Stimulated activated CD8-positive, alpha-beta memory T cell treated with anti-CD3 and anti-CD28 coated beads, Interleukin-7, amount 100 ng/mL, for 24 hours (primary cell): Measurements from ENCODE around the gene RNF130.

Source experiments
- DNase-seq: peaks from one replicate; pipeline ENCODE4 v3.0.0-alpha.2; 2020; ENCODE audit warnings: low read depth

RNF130 gene

GRCh38 chr5:180084638-180085561 is 13.3 kb upstream of the RNF130 start:
- DNase-seq, result no peak

- DNase-seq, result no peak
These were observed 12.0 kb upstream of the RNF130 start for GRCh38 chr5:180083529-180084060.

GRCh38 chr5:180082633-180083420 is 11.3 kb upstream of the RNF130 start:
- DNase-seq, result no peak

DNA sequence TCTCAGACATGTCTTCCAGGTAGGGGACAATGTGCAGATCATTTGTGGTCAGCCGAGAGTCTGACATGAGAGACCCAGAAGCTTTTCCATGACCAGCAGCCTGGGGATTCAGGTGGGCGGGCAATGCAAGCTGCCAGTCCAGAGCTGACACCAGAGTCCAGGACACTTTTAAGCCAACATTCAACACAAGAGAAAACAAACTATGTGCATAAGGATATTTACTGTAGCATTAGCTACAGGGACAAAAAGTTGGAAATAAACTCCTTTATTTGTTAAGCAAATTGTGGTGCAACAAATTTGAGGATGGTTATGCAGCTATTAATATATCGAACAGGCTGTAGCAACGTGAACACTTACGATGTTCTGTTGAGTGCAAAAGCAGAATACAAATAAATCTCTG is 9.9 kb upstream of the RNF130 start:
- DNase-seq, result no peak

GRCh38 chr5:180080486-180081280 is 9.1 kb upstream of the RNF130 start:
- no peak for DNase-seq

DNA sequence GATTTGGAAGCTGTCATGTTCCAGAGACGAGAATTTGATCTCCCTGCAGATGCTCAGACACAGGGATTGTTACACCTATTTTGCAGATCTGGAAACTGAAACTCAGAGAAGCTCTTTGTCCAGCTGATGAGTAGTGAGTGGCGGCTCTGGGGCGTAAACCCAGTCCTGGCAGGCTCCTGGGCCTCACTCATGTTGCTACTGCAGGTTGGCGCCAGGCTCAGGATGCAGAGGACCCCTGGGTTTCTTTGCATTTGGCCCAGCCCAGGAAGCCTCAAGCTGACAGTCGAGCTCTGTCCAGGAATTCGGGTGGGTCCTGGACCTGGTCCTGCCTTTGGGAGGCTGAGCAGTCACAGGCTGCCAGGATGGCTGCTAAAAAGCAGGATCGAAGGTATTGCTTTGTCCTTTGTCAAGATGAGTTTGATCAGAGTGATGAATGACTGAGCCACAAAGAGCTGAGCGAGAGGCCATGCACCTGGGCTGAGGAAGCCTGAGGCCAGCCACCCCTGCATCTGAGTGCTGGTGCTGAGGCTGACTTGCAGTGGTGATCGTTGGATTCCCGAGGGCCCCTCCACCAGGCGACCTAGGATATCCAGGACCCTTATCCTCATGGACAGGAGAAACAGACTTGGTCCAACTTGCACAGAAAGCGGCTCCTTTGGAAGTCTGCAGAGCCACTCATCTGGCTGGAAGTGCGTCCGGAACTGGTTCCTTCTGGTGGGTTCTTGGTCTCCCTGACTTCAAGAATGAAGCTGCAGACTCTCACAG is 8.3 kb upstream of the RNF130 start:
- no peak for DNase-seq

GRCh38 chr5:180078348-180078747 is 6.8 kb upstream of the RNF130 start:
- DNase-seq, result no peak

- no peak for DNase-seq
These were observed 6.2 kb upstream of the RNF130 start for GRCh38 chr5:180077594-180078284.

GRCh38 chr5:180075703-180076102 is 4.1 kb upstream of the RNF130 start:
- no peak for DNase-seq

DNA sequence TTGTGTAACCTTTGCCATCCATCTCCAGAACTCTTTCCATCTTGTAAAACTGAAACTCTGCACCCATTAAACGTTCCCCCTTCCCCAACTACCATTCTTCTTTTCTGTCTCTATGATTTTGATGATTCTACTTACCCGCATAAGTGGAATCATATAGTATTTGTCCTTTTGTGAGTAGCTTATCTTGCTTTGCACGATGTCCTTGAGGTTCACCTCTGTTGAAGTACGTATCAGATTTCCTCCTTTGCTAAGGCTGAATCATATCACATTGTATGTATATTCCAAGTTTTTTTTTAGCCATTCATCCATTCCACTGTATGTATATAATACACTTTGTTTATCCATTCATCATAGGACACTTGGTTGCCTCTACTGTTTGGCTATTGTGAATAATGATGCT is 2.9 kb upstream of the RNF130 start:
- no peak for DNase-seq

GRCh38 chr5:180072556-180072955 is 997 bp upstream of the RNF130 start:
- no peak for DNase-seq

- DNase-seq, result no peak
These were observed 643 bp upstream of the RNF130 start for GRCh38 chr5:180072256-180072548.

DNA sequence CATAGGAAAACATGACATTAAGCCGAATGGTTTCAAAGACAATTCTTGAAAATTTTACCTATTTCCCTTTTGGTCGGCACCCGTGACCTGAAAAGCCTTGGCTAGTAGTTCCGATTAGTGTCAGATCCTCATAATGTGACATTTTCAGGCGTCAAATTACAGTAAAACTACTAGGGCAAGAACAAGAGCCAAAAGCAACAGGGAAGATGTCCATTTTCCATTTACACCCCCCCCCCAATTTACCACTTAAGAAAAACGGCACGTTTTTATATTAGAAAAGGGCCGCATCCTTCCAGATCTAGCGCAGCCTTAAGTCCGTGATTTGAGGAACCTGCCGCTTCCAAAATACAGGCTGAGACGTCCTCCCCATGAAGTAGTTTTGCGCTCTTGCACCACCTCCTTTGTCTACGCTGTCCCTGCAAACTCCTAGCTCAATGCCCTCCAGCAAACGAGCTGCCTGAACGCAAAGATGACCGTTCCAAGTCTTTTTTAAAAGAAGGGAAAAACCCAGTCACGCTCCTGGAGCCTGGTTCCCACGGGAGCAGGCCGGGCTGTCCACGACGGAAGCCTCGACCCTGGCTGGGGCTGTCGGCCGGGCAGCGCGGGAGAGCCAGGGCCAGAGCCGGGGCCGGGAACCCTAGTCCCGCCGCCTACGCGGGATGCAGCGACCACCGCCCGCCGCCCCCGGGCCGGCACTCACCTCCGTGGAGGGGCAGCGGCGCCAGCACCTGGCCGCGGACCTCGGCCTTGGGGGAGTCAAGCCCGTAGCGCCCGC is 616 bp downstream of the RNF130 start:
- DNase-seq, result no peak

- DNase-seq, result no peak
These were observed 1.8 kb downstream of the RNF130 start for GRCh38 chr5:180069589-180070247.

DNA sequence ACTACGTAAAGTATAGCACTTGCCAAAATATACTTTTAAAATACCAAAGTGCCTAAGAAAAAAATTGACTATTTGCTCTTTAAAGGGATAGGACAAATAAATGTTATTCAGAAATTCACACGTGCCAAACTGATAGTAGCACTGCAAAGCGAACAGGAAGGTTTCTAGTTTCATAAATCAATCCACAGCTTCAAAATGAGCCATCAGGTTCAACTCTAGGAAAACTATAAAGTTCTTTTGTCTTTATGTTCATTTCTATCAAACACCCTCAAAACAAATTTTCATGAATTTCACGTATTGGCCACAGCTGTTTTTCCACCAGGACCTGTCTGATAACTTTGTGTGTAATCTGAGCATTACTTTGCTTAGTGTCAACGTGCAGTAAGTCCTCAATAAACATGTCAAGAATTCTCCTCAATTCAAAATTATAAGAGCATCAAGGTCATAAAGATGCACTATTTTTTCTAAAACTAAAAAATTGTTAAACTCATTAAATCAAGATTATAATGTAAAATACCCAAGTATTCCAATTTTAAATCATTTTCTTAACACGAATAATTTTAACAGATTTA is 3.0 kb downstream of the RNF130 start:
- no peak for DNase-seq

DNA sequence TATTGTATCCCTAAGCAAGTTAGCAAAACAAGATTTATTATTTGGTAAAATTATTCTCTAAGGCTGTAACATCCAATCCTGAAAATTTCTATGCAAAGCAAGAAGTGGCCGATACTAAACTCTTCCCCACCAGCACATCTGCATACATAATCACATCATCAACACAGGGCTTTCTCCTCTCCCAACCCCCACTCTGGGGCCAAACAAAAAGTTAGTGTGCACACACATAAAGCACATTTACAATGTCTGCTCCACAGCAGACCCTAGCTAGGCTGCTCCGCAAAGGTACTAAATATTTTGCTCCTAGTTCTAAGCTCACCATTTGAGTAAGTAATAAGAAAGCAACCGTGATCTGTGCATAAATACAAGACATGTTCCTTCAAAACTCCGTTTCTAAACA is 3.6 kb downstream of the RNF130 start:
- DNase-seq, result no peak

DNA sequence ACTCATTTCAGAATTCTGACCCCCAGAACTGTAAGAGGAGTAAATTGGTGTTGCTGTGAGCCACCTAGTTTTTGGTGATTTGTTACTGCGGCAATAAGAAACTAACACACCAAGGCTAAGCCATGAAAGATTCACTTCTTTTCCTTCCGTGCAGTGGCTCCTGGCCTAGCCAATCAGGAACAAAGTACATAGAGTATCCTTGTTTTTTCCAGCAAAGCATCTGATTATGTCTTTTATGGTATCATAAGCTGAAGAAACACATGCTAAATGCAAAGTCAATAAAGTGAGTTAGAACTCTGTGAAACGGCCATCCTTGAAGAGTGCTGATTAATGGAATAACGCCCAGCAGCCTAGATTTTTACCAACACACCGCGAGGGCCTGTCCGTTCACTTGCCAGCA is 11.4 kb downstream of the RNF130 start:
- no peak for DNase-seq

GRCh38 chr5:180059326-180059725 is 12.2 kb downstream of the RNF130 start:
- no peak for DNase-seq

GRCh38 chr5:180056153-180056552 is 15.4 kb downstream of the RNF130 start:
- no peak for DNase-seq
